GM12873 (cell line): Measurements from ENCODE around the gene NEO1.

Experiments
- CTCF ChIP-seq: IDR thresholded peaks from 2 replicates; pipeline ENCODE4 v1.5.1; 2012; ENCODE audit warnings: low read depth, mild to moderate bottlenecking, moderate library complexity, low read length, control low read depth; ENCODE audit not compliant: insufficient read depth; ENCODE audit errors: missing control alignments

NEO1 gene

GRCh38 chr15:73054417-73054953, 2.2 kb downstream of the NEO1 start:
- no peak for TF ChIP-seq CTCF

- TF ChIP-seq CTCF: no peak
Observed at GRCh38 chr15:73056460-73056859, 4.2 kb downstream of the NEO1 start.

GRCh38 chr15:73058437-73058836, 6.2 kb downstream of the NEO1 start:
- TF ChIP-seq CTCF: no peak

GRCh38 chr15:73065114-73065513, 12.9 kb downstream of the NEO1 start:
- no peak for TF ChIP-seq CTCF

- TF ChIP-seq CTCF: no peak
Observed at GRCh38 chr15:73069109-73069508, 16.8 kb downstream of the NEO1 start.

- TF ChIP-seq CTCF: no peak
Observed at GRCh38 chr15:73072894-73073293, 20.6 kb downstream of the NEO1 start.

GRCh38 chr15:73074241-73074640, 22.0 kb downstream of the NEO1 start:
- TF ChIP-seq CTCF: no peak
